ENCODE data around the gene ITGA11.

The ITGA11 gene

GRCh38 chr15:68369931-68370767 is 61.8 kb downstream of the ITGA11 start:
- DNase-seq = no peak

- no peak for DNase-seq
Measured at GRCh38 chr15:68368731-68369435, 63.1 kb downstream of the ITGA11 start.

GRCh38 chr15:68367992-68368391 is 64.0 kb downstream of the ITGA11 start:
- no peak for DNase-seq

GRCh38 chr15:68367226-68367625 is 64.7 kb downstream of the ITGA11 start:
- DNase-seq = no peak

GRCh38 chr15:68366314-68366713 is 65.6 kb downstream of the ITGA11 start:
- no peak for DNase-seq

- no peak for DNase-seq
Measured at GRCh38 chr15:68365770-68366169, 66.2 kb downstream of the ITGA11 start.

- no peak for DNase-seq
Measured at GRCh38 chr15:68365140-68365745, 66.7 kb downstream of the ITGA11 start.

GRCh38 chr15:68364660-68365035 is 67.3 kb downstream of the ITGA11 start:
- DNase-seq = no peak

- DNase-seq = no peak
Measured at GRCh38 chr15:68364028-68364659, 67.8 kb downstream of the ITGA11 start.

- no peak for DNase-seq
Measured at GRCh38 chr15:68363353-68363752, 68.6 kb downstream of the ITGA11 start.

- DNase-seq = no peak
Measured at GRCh38 chr15:68362537-68363126, 69.3 kb downstream of the ITGA11 start.

GRCh38 chr15:68360721-68361120 is 71.2 kb downstream of the ITGA11 start:
- no peak for DNase-seq

GRCh38 chr15:68356778-68357177 is 75.2 kb downstream of the ITGA11 start:
- no peak for DNase-seq

GRCh38 chr15:68354923-68355322 is 77.0 kb downstream of the ITGA11 start:
- DNase-seq = no peak

- no peak for DNase-seq
Measured at GRCh38 chr15:68354268-68354667, 77.7 kb downstream of the ITGA11 start.

- DNase-seq = no peak
Measured at GRCh38 chr15:68353421-68354135, 78.4 kb downstream of the ITGA11 start.

- DNase-seq = no peak
Measured at GRCh38 chr15:68352401-68353062, 79.4 kb downstream of the ITGA11 start.

GRCh38 chr15:68349151-68349550 is 82.8 kb downstream of the ITGA11 start:
- DNase-seq = no peak

- DNase-seq = no peak
Measured at GRCh38 chr15:68348606-68349005, 83.4 kb downstream of the ITGA11 start.

GRCh38 chr15:68348081-68348480 is 83.9 kb downstream of the ITGA11 start:
- DNase-seq = no peak

- no peak for DNase-seq
Measured at GRCh38 chr15:68347392-68347791, 84.6 kb downstream of the ITGA11 start.

GRCh38 chr15:68346979-68347378 is 85.0 kb downstream of the ITGA11 start:
- DNase-seq = no peak

Data from CD4-positive, alpha-beta T cell treated with Interleukin-12 subunit alpha and Interleukin-12 subunit beta, for 1 hour (primary cell).